ENCODE results near the gene ALLC.

GRCh38 chr2:3633982-3634595, 23.9 kb upstream of the ALLC start:
- TF ChIP-seq CTCF (conservative IDR thresholded peaks at IDR 0.05 in 1 of 2, IDR thresholded peaks at IDR 0.05 in 1 of 2; ENCODE audit: extremely low read depth in 1 of 2, insufficient read depth in 1 of 2, low read depth in 1 of 2, low read length in 2 of 2) (no peak), EZH2 (IDR thresholded peaks at IDR 0.05; ENCODE audit: borderline replicate concordance, low read length) (no peak)
